Testis (tissue), 3 donors: ENCODE data around the gene SLC2A9. TPM values are rescaled to one million over a fixed set of nuclear protein-coding genes. Genes with fewer than 3 reads are reported as not detected.

ENCODE experiments used
- DNase-seq: peaks from one replicate; pipeline ENCODE4 v3.0.0-alpha.2; 2019
- H3K27ac ChIP-seq, 2 donors: fragments of 200-600 bp; sonication (generic); one replicate each; pipeline ENCODE4 v1.5.1; 2019
- H3K27me3 ChIP-seq: fragments of 200-600 bp; sonication (generic); one replicate; pipeline ENCODE4 v1.5.1; 2019
- H3K36me3 ChIP-seq: fragments of 200-600 bp; sonication (generic); one replicate; pipeline ENCODE4 v1.5.1; 2017; ENCODE audit warnings: low read depth; ENCODE audit errors: missing control alignments
- H3K4me1 ChIP-seq: fragments of 200-600 bp; sonication (generic); one replicate; pipeline ENCODE4 v1.5.1; 2019
- H3K4me3 ChIP-seq, 2 donors: fragments of 200-600 bp; sonication (generic); one replicate each; pipeline ENCODE4 v1.5.1; 2017 to 2019
- H3K9me3 ChIP-seq: fragments of 200-600 bp; sonication (generic); one replicate; pipeline ENCODE4 v1.5.1; 2017
- CTCF ChIP-seq, 3 experiments: fragments of 450-650 bp in 2 of 3; fragments of 200-600 bp in 1 of 3; sonication (generic) in 1 of 3; IDR thresholded peaks; one replicate each; pipeline ENCODE4 v1.5.1; 2016 to 2019; ENCODE audit warnings: antibody characterized with exemption in 3 of 3, mild to moderate bottlenecking in 2 of 3, moderate library complexity in 1 of 3
- POLR2A ChIP-seq: fragments of 450-650 bp; IDR thresholded peaks from one replicate; pipeline ENCODE4 v1.6.1; 2017; ENCODE audit warnings: antibody characterized with exemption, mild to moderate bottlenecking, moderate library complexity
- WGBS, 2 donors: methylation state at CpG; one replicate each; pipeline ENCODE4 v1.1.5; 2018; 5-methylcytosine and 5-hydroxymethylcytosine counted together
- intact Hi-C: fragments of 100-400 bp; cut with DNase I; formaldehyde crosslinking; loops from one replicate; pipeline ENCODE4 v1.15.1; 2023; ENCODE audit warnings: low total_unique reads
- polyA plus RNA-seq: library from polyadenylated mRNA; stranded (reverse); fragments of 350-450 nt; fragmentation: Illumina TruSeq; extraction: RNeasy Lipid Tissue Mini Kit (QIAGEN cat#74804); gene quantifications from one replicate; pipeline ENCODE4 v1.2.3, GENCODE V29; 2014; ENCODE audit warnings: low read depth, low replicate concordance; ENCODE audit not compliant: insufficient read depth
- total RNA-seq, 2 donors: library from RNA; depleted of rRNA; stranded (reverse); fragments of >200 nt; gene quantifications; one replicate each; pipeline ENCODE4 v1.2.3, GENCODE V29; 2016

SLC2A9 gene
- total and polyA plus RNA-seq, 3 donors from 2014 or later = 6.3 to 7.5 (median 6.8) TPM

DNA sequence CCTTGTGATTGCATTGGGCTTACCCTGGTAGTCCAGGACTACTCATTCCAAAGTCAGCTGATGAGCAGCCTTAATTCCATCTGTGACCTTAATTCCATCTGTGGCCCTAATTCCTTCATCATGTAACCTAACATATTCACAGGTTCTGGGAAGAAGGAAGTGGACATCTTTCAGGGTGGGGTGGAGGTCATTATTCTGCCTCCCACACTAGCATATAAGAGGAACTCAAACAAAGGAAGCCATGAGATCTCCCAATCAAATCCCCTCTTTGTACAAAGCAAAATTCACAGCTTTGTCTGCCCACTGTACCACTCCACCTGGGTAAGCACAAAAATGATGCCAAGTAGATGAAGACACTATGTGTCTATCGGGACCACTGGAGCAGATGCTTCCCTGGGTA is 87.3 kb downstream of the SLC2A9 start:
- Histone ChIP-seq H3K9me3 (no peaks in the 10 kb centered on the region), H3K4me1 (no peaks in the 10 kb centered on the region), H3K36me3 (no peaks in the 10 kb centered on the region), H3K4me3 (no peak overlapping the region), H3K27ac (no peak overlapping the region), H3K27me3 (no peaks in the 10 kb centered on the region)
- 84 to 90% methylated on average over 1 of the region's 1 CpG for WGBS, 2 donors
- intact Hi-C loops = no loop called here
- no peak for DNase-seq
- TF ChIP-seq POLR2A (no peak), CTCF (IDR thresholded peaks at IDR 0.05) (no peak)

DNA sequence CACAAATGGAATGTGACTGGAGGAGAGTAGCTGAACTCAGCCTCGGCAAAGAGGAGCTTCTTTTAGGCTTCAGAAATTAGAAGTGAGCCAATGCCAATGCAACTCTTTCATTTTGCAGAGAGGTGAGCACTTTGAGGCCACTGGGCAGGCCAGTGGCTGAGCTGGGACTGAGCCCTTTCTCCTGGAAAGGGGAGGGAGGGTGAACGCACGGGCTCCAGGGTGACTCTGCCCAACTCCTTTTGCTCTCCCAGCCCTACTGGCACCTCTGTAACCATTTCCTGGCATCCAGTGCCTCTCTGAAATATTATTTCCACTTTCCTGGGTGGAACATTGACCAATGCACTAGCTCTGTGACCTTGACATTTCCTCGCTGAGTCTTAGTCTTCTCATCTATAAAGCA is 88.1 kb downstream of the SLC2A9 start:
- Histone ChIP-seq H3K4me1 (no peaks in the 10 kb centered on the region), H3K27ac (no peak overlapping the region), H3K27me3 (no peaks in the 10 kb centered on the region), H3K9me3 (no peaks in the 10 kb centered on the region), H3K4me3 (no peak overlapping the region), H3K36me3 (no peaks in the 10 kb centered on the region)
- TF ChIP-seq CTCF (IDR thresholded peaks at IDR 0.05) (no peak), POLR2A (no peak)
- WGBS, 2 donors = 92 to 94% methylated on average over 4 of the region's 4 CpGs
- DNase-seq = no peak
- intact Hi-C loops = no loop called here

DNA sequence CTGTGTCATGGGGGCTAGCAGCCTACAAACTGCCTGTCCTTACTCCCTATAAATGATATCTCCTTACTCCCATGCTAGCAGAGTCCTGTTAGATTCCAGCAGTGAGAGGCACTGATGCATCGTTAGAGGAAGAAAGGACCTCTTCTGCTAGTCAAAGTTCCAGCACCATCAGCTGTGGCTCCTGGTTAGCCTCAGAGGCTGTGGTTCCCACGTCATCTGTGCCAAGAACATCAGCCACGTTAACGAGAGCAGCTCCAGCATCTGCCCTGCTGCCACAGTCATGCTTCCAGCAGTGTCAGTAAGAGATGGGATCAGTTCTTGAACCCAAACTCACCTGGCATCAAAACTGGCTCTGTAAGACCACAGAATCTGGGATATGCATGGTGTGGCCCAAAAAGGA is 88.5 kb downstream of the SLC2A9 start:
- H3K4me3 ChIP-seq = no peak overlapping the region
- intact Hi-C loops = no loop called here
- TF ChIP-seq CTCF (IDR thresholded peaks at IDR 0.05) = no peak
- no peak for TF ChIP-seq POLR2A
- no peaks in the 10 kb centered on the region for H3K4me1 ChIP-seq
- H3K27me3 ChIP-seq = no peaks in the 10 kb centered on the region
- no peaks in the 10 kb centered on the region for H3K9me3 ChIP-seq
- H3K36me3 ChIP-seq = no peaks in the 10 kb centered on the region
- DNase-seq = no peak
- WGBS, 2 donors = 77% methylated on average over 3 to 4 of the region's 4 CpGs
- no peak overlapping the region for H3K27ac ChIP-seq

- DNase-seq = no peak
- Histone ChIP-seq H3K27me3 (no peaks in the 10 kb centered on the region), H3K9me3 (no peaks in the 10 kb centered on the region), H3K4me3 (no peak overlapping the region), H3K36me3 (no peaks in the 10 kb centered on the region), H3K4me1 (no peaks in the 10 kb centered on the region), H3K27ac (no peak overlapping the region)
- TF ChIP-seq POLR2A (no peak), CTCF (IDR thresholded peaks at IDR 0.05) (no peak)
- 92 to 100% methylated on average over 1 of the region's 1 CpG for WGBS, 2 donors
- intact Hi-C loops = no loop called here
Observed at GRCh38 chr4:9931146-9931545, 90.2 kb downstream of the SLC2A9 start.

DNA sequence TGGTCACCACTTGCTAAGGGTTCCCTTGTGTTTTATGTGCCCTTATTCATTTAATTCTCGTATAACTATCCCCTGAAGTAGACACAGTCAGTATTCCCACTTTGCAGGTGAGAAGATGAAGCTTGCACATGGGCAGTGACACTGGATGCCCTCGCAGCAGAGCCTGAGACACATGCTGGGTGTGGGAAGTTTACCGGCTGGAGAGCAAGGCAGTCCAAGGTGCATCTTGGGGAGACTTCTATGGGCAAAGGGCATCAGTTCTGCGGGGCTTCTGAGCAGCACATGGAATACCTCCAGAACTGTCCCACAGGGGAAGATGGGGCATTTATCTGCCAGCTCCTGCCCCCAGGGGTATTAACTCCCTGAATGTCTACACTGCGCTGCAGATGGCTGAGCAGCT is 92.2 kb downstream of the SLC2A9 start:
- no peak overlapping the region for H3K4me3 ChIP-seq
- no peaks in the 10 kb centered on the region for H3K4me1 ChIP-seq
- no peak overlapping the region for H3K27ac ChIP-seq
- no peaks in the 10 kb centered on the region for H3K27me3 ChIP-seq
- intact Hi-C loops = no loop called here
- no peak for TF ChIP-seq CTCF (IDR thresholded peaks at IDR 0.05)
- no peak for TF ChIP-seq POLR2A
- DNase-seq = no peak
- H3K9me3 ChIP-seq = no peaks in the 10 kb centered on the region
- no peaks in the 10 kb centered on the region for H3K36me3 ChIP-seq
- 93 to 96% methylated on average over 4 to 5 of the region's 5 CpGs for WGBS, 2 donors
